ENCODE measurements around the gene FOXO4.

- no peak for TF ChIP-seq POLR2A (IDR thresholded peaks at IDR 0.05; ENCODE audit: low read depth, low read length)
- TF ChIP-seq TAF1 (IDR thresholded peaks at IDR 0.05; ENCODE audit: low read depth, low read length): no peak
- TF ChIP-seq POLR2AphosphoS5 (IDR thresholded peaks at IDR 0.05; ENCODE audit: low read depth, low read length): no peak
Observed at GRCh38 chrX:71095033-71095432, 618 bp upstream of the FOXO4 start.
